GM23338 (cell line): ENCODE measurements around the gene MXRA7. TPM values are rescaled to one million over a fixed set of nuclear protein-coding genes. Genes with fewer than 3 reads are reported as not detected.

Source experiments
- ATAC-seq: fragments of 200-7000 bp; cut with Tn5 transposase; 3 replicates; pipeline ENCODE4 v1.9.1; 2020
- DNase-seq: peaks from one replicate; pipeline ENCODE4 v3.0.0-alpha.2; 2015; ENCODE audit warnings: low spot score
- H2AFZ ChIP-seq: fragments of 200-600 bp; sonication (generic); 2 replicates; pipeline ENCODE4 v1.8.0; 2016; ENCODE audit warnings: antibody characterized with exemption, mild to moderate bottlenecking, moderate library complexity
- H3F3A ChIP-seq: fragments of 200-600 bp; sonication (generic); replicated peaks from 2 replicates; pipeline ENCODE4 v1.8.0; 2017; ENCODE audit warnings: antibody characterized with exemption, mixed run types, low read depth
- H3K27ac ChIP-seq: fragments of 200-600 bp; sonication (generic); 2 replicates; pipeline ENCODE4 v1.6.1; 2016; ENCODE audit warnings: low read depth
- H3K27me3 ChIP-seq: fragments of 200-600 bp; sonication (generic); 2 replicates; pipeline ENCODE4 v1.8.0; 2016; ENCODE audit warnings: mild to moderate bottlenecking, mixed run types, moderate library complexity; ENCODE audit not compliant: insufficient read depth
- H3K36me3 ChIP-seq: fragments of 200-600 bp; sonication (generic); 2 replicates; pipeline ENCODE4 v1.8.0; 2016; ENCODE audit warnings: mild to moderate bottlenecking; ENCODE audit not compliant: insufficient read depth
- H3K4me1 ChIP-seq: fragments of 200-600 bp; sonication (generic); 2 replicates; pipeline ENCODE4 v1.8.0; 2016; ENCODE audit warnings: mild to moderate bottlenecking, moderate library complexity; ENCODE audit not compliant: insufficient read depth
- H3K4me2 ChIP-seq: fragments of 200-600 bp; sonication (generic); 2 replicates; pipeline ENCODE4 v1.7.1; 2017; ENCODE audit warnings: mixed run types
- H3K4me3 ChIP-seq: fragments of 200-600 bp; sonication (generic); 2 replicates; pipeline ENCODE4 v1.6.1; 2016; ENCODE audit warnings: mixed run types
- H3K79me2 ChIP-seq: fragments of 200-600 bp; sonication (generic); replicated peaks from 2 replicates; pipeline ENCODE4 v1.8.0; 2017; ENCODE audit warnings: mild to moderate bottlenecking; ENCODE audit not compliant: insufficient read depth
- H3K9me2 ChIP-seq: fragments of 200-600 bp; sonication (generic); 2 replicates; pipeline ENCODE4 v1.8.0; 2017; ENCODE audit not compliant: insufficient read depth
- H4K20me1 ChIP-seq: fragments of 200-600 bp; sonication (generic); replicated peaks from 2 replicates; pipeline ENCODE4 v1.8.0; 2017; ENCODE audit warnings: mild to moderate bottlenecking; ENCODE audit not compliant: insufficient read depth
- H3K27ac Mint-ChIP-seq: 2 replicates; pipeline ENCODE4 v1.8.0; 2020; ENCODE audit warnings: inconsistent platforms, mild to moderate bottlenecking, moderate library complexity, mixed read lengths
- H3K27me3 Mint-ChIP-seq: 3 replicates; pipeline ENCODE4 v1.8.0; 2022; ENCODE audit warnings: low read depth, mild to moderate bottlenecking, moderate library complexity, mixed read lengths, inconsistent platforms; ENCODE audit not compliant: insufficient read depth, poor library complexity
- H3K36me3 Mint-ChIP-seq: 3 replicates; pipeline ENCODE4 v1.8.0; 2021; ENCODE audit warnings: low read depth, mild to moderate bottlenecking, inconsistent platforms, moderate library complexity, mixed read lengths
- H3K4me1 Mint-ChIP-seq: 3 replicates; pipeline ENCODE4 v1.8.0; 2020; ENCODE audit warnings: mild to moderate bottlenecking, inconsistent platforms, mixed read lengths
- H3K4me3 Mint-ChIP-seq: 3 replicates; pipeline ENCODE4 v1.8.0; 2021; ENCODE audit warnings: moderate library complexity, mild to moderate bottlenecking, inconsistent platforms, mixed read lengths
- H3K9me3 Mint-ChIP-seq: 3 replicates; pipeline ENCODE4 v1.8.0; 2020; ENCODE audit warnings: moderate library complexity, mild to moderate bottlenecking, inconsistent platforms, mixed read lengths
- CREB1 ChIP-seq: fragments of 250-450 bp; sonication (Bioruptor Pico); IDR thresholded peaks from 2 replicates; pipeline ENCODE4 v1.5.0; 2020; ENCODE audit warnings: low read depth, mild to moderate bottlenecking, moderate library complexity
- ETS1 ChIP-seq: IDR thresholded peaks from 2 replicates; pipeline ENCODE4 v1.6.1; 2016; ENCODE audit warnings: antibody characterized with exemption
- JUNB ChIP-seq: IDR thresholded peaks from one replicate; pipeline ENCODE4 v1.6.1; 2016; ENCODE audit warnings: antibody characterized with exemption; ENCODE audit not compliant: unreplicated experiment
- NANOG ChIP-seq: IDR thresholded peaks from 2 replicates; pipeline ENCODE4 v1.6.1; 2016; ENCODE audit warnings: antibody characterized with exemption, borderline replicate concordance
- ZNF462 ChIP-seq: fragments of 250-450 bp; sonication (Bioruptor Pico); IDR thresholded peaks from 2 replicates; pipeline ENCODE4 v1.5.0; 2020; ENCODE audit warnings: mild to moderate bottlenecking, moderate library complexity
- polyA plus RNA-seq: library from polyadenylated mRNA; unstranded; fragments of >200 nt; fragmentation: Nextera tagmentation; extraction: Ambion mirVana; gene quantifications from 2 replicates; pipeline ENCODE4 v1.2.1, GENCODE V29; 2016
- total RNA-seq: library from RNA; depleted of rRNA; stranded (reverse); fragments of >200 nt; shearing (Covaris generic); gene quantifications from 2 replicates; pipeline ENCODE4 v1.2.3, GENCODE V29; 2014

The MXRA7 gene
- total and polyA plus RNA-seq, 2 experiments from 2014 or later, result 12.1 to 46.6 TPM

GRCh38 chr17:76704805-76705204, 6.0 kb downstream of the MXRA7 start:
- no peak overlapping the region for H3K4me3 Mint-ChIP-seq
- Histone ChIP-seq H2AFZ (no peak overlapping the region), H3K27ac (no peak overlapping the region), H3K9me2 (no peaks in the 10 kb centered on the region), H3K4me1 (peaks cover 41% of the 10 kb centered on the region), H3F3A (peaks cover 3% of the 10 kb centered on the region; the same call in 1 of the 2 replicates), H4K20me1 (peaks cover 10% of the 10 kb centered on the region; the same call in 1 of the 2 replicates), H3K4me2 (no peak overlapping the region), H3K79me2 (peaks cover 31% of the 10 kb centered on the region), H3K36me3 (no peaks in the 10 kb centered on the region), H3K4me3 (no peak overlapping the region), H3K27me3 (peaks cover 14% of the 10 kb centered on the region)
- no peaks in the 10 kb centered on the region; the same call in 2 of the 3 replicates for H3K9me3 Mint-ChIP-seq
- peaks cover 26% of the 10 kb centered on the region for H3K27me3 Mint-ChIP-seq
- no peak overlapping the region for H3K27ac Mint-ChIP-seq
- ATAC-seq, result no peak
- H3K36me3 Mint-ChIP-seq, result 0 out of 3 replicates have a peak, but pooled peaks cover 2% of the 10 kb centered on the region
- TF ChIP-seq ZNF462 (no peak), NANOG (no peak), JUNB (no peak), ETS1 (no peak), CREB1 (CRISPR knock-in tag) (no peak)
- no peak for DNase-seq
- H3K4me1 Mint-ChIP-seq, result peaks cover 44% of the 10 kb centered on the region
